ENCODE results near the gene LILRB2. TPM values are rescaled to one million over a fixed set of nuclear protein-coding genes. Genes with fewer than 3 reads are reported as not detected.
"Not testable (repeated sequence)": the region's sequence is repeated elsewhere in the genome, so short reads cannot be mapped to it uniquely, and the experiment has no call there.

Gene LILRB2
- total RNA-seq, 1 experiment from 2014 or later = not detected

DNA sequence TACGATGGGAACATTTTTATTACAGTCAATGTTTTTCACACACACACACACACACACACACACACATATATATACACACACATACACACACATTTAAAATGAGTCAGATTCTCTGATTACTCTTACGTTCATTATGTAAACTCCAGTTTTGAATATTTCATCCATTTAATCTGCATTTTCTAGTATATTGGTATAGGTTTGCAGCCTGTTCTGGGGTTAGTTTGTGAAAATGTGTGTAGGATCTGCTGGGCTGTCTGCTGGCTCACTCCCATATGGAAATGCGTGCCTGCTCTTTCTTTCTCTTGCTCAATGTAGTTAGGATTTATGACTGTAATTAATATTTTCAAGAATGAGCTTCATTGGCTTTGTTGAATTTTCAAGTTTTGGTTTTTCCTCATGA, 7.1 kb downstream of the LILRB2 start:
- DNase-seq (ENCODE audit: low read depth) = no peak

GRCh38 chr19:54272181-54272580, 8.7 kb downstream of the LILRB2 start:
- not testable (repeated sequence) for DNase-seq (ENCODE audit: low read depth)

- DNase-seq (ENCODE audit: low read depth) = not testable (repeated sequence)
Measured at GRCh38 chr19:54271587-54271986, 9.3 kb downstream of the LILRB2 start.

- no peak for DNase-seq (ENCODE audit: low read depth)
Measured at GRCh38 chr19:54271106-54271505, 9.8 kb downstream of the LILRB2 start.

DNA sequence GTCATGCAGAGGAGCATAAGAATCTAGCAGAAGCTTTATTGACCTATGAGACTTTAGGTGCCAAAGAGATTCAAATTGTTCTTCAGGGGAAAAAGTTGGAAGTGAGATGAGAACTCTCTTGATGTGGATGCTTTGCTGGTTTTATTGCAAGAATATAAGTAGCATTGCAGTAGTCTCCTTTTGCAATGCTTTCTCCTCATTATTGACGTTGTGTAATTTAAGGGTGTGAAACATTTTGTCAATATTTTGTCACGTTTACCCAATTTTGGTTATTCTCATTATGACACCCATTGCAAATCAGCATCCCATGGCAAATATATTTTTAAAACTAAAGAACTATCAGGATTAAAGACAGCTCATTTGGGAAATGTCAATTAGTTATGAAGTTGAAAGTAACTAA, 12.0 kb downstream of the LILRB2 start:
- no peak for DNase-seq (ENCODE audit: low read depth)

DNA sequence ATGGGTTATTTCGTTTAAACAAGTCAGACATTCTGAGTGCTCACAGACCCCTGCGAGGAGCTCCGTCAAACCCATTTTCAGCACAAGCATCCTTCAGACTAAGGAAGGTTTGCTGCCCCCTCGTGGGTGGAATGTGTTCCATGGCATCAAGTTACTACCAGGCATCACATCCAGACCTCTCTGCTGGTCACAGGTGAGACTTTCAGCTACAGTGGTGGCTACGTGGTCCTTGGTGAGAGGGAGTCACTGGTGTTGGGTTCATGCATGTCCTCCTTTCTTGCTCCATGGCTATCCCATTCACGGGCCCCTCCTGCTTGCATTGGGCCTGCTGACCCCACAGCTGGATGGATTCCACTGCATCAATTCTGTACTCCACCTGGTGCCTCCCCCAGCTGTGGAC, 14.8 kb downstream of the LILRB2 start:
- DNase-seq (ENCODE audit: low read depth) = peak; percentile 53

- DNase-seq (ENCODE audit: low read depth) = no peak
Measured at GRCh38 chr19:54262470-54262869, 18.4 kb downstream of the LILRB2 start.

- no peak for DNase-seq (ENCODE audit: low read depth)
Measured at GRCh38 chr19:54262066-54262465, 18.8 kb downstream of the LILRB2 start.

DNA sequence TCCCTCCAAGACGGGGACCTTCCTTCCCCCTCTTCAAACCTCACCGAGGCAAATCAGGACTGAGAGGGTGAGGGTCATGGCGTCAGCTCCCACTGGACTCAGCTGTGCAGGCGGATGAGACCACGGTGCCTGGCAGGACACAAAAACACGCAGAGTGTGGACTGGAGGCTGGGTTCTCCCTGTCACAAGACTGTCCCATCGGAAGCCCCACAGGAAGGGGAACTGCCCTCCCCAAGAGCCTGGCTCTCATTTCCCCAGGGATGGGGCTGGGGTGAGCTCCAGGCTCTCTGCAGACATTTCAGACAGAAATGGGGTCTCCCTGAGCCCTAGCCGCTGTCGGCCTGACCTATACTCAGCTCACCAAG, 23.8 kb downstream of the LILRB2 start, which contains the start of gene LILRB5:
Gene LILRB5, minus strand, starts transcription at position 158 of the 365 bp plus-strand sequence. Its CDS starts 80 bp downstream, at position 78.
- DNase-seq (ENCODE audit: low read depth) = no peak

- DNase-seq (ENCODE audit: low read depth) = no peak
Measured at GRCh38 chr19:54256250-54257115, 24.4 kb downstream of the LILRB2 start.

- DNase-seq (ENCODE audit: low read depth) = no peak
Measured at GRCh38 chr19:54255105-54255775, 25.7 kb downstream of the LILRB2 start.

DNA sequence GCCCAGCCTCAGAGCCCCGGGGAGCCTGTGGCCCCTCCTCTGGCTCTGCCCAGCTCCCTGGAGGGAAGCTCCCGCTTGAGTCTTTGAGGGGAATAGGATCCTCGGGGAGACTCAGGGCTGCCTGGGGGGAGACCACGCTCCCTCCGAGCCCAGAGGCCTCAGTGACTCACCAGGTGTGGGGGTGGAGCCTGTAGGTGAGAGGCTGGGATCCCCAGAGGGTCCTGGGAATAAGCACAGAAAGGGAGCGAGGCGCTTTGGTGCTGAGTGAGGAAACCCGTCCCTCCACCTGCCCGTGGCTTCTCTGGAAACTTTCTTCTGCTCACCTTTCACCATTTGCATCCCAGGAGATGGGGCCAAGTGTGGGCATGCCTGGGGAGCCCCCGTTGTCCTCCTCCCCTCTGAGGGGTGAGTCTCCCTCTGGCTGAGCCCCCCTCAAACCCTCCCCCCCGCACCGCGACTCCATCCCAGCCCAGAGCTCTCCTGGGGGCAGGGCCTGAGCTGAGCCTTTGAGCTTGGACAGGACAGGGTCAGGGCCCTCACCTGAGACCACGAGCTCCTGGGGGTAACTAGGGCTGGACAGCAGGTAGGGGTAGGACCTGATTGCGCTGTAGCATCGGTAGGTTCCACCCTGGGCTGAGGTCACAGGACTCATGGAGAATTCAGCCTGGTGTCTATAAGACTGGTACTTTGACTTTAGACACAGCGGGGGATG, 26.6 kb downstream of the LILRB2 start:
- no peak for DNase-seq (ENCODE audit: low read depth)

GRCh38 chr19:54253331-54254194, 27.3 kb downstream of the LILRB2 start:
- no peak for DNase-seq (ENCODE audit: low read depth)

- DNase-seq (ENCODE audit: low read depth) = no peak
Measured at GRCh38 chr19:54252845-54253244, 28.1 kb downstream of the LILRB2 start.

- no peak for DNase-seq (ENCODE audit: low read depth)
Measured at GRCh38 chr19:54252243-54252642, 28.7 kb downstream of the LILRB2 start.

DNA sequence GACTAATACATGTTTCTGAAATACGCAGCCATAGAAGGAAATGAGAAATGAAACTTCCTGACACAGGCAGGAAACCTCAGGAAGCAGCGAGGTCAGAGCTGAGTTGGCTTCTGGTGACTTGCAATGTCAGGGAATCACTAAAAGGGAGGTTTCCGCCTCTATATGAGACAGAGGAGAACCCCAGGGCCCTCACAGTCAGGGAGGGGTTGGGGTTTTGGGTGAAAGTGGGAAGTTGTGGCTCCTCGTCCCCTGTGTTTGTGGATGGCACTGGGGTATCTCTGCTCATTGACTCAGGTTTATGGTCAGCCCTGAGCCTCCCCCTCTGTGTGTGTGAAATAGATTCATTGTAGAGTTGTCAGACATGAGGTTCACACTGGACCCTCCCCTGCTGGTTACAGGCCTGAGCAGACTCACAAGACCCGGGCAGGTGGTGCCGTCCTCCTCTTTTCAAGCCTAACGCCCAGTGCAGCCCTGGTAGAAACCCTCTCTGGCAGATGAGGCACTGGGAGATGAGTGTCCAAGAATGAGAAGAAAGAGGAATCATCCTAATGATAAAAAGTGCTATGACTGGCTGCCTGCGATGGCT, 32.8 kb downstream of the LILRB2 start:
- peak; percentile 64 for DNase-seq (ENCODE audit: low read depth)

DNA sequence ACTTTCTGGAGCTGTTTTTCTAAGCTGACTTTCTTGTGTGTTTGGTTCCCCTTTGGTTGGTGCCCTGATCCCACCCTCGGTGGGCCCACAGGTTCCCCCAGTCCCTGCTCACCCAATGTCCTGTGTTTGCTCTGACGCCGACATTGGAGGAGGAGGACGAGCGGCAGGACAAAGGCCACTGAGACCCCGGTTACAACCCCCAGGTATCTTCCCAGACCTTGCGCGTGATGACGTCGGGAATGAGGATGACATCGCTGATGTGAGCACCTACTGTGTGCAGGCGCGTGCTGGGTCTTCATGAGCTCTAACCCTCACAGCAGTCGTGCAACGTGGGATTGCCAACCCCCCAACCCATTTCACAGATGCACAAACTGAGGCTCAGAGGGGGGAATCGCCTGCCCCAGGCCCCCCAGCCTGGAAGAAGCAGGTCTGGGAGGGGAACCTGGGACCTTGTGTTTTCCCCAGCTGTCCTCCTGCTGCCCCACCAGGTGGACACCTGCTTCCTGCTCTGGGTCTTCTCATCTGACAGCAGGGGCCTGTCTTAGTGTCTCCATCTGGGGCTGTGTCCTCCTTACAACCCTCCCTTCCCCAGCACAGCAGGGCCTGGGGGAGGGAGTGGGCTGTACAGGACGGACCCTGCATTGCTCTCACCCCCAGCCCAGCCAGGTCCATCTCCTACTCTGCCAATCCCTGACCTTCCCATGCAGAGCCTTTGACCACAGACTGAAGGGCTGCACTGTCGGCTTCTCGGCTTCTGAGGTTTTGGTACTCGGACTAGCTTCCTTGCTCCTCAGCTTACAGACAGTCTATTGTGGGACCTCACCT, 33.6 kb downstream of the LILRB2 start:
- no peak for DNase-seq (ENCODE audit: low read depth)

- DNase-seq (ENCODE audit: low read depth) = no peak
Measured at GRCh38 chr19:54245936-54246335, 35.0 kb downstream of the LILRB2 start.

- DNase-seq (ENCODE audit: low read depth) = not testable (repeated sequence)
Measured at GRCh38 chr19:54243809-54244208, 37.1 kb downstream of the LILRB2 start.

DNA sequence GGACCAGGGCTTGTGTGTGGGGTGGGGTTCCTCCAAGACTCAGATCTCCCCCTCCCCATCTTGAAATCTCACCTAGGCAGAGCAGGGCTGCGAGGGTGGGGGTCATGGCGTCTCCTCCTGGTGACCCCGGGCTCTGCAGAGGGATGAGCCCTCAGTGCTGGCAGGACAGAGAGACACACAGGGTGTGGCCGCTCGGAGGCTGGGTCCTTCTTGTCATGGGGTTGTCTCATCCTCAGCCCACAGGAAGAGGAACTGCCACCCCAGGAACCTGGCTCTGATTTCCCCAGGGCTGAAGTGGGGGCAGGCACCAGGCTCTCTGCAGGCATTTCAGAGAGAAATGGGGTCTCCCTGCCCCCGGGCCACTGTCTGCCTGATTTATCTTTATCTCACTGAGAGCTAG, 38.3 kb downstream of the LILRB2 start, which contains the start of gene LILRA6:
Gene LILRA6, minus strand, starts transcription at position 145 of the 400 bp plus-strand sequence.
- DNase-seq (ENCODE audit: low read depth) = not testable (repeated sequence)
